ENCODE data around the gene STRN4. TPM values are rescaled to one million over a fixed set of nuclear protein-coding genes. Genes with fewer than 3 reads are reported as not detected.

STRN4 gene
- total and polyA plus RNA-seq, 4 donors: 9.5 to 29.9 (median 24.8) TPM

- H3K36me3 ChIP-seq (ENCODE audit: control insufficient read depth in 4 of 4, insufficient read depth in 3 of 4, low read depth in 1 of 4, low read length in 3 of 4): no peaks in the 10 kb centered on the region
- H3K27me3 ChIP-seq (ENCODE audit: control insufficient read depth in 4 of 4, insufficient read depth in 4 of 4, low read length in 3 of 4): peaks cover 0 to 2% (median 0%) of the 10 kb centered on the region in 4 donors
- WGBS: 3% methylated on average over 80 of the region's 80 CpGs
- no peaks in the 10 kb centered on the region for H3K9me3 ChIP-seq (ENCODE audit: control insufficient read depth in 4 of 4, low read length in 3 of 4)
- H3K27ac ChIP-seq (ENCODE audit: low read depth in 1 of 2, low read length in 2 of 2): peak overlapping the region; percentile 63 to 76
- peak overlapping the region; percentile 59 to 65 (median 64) for H3K4me3 ChIP-seq (ENCODE audit: low read depth in 1 of 3, low read length in 3 of 3)
- peak; percentile 57 for DNase-seq (ENCODE audit: low spot score)
- H3K4me1 ChIP-seq (ENCODE audit: control insufficient read depth in 4 of 4, insufficient read depth in 4 of 4, low read length in 3 of 4): peaks cover 7 to 28% (median 15%) of the 10 kb centered on the region in 4 donors
- no peak for TF ChIP-seq TAF1 (conservative IDR thresholded peaks at IDR 0.05)
- TF ChIP-seq NR2F2 (IDR thresholded peaks at IDR 0.05): no peak
- no peak for TF ChIP-seq HNF4A (conservative IDR thresholded peaks at IDR 0.05)
- TF ChIP-seq RXRA (IDR thresholded peaks at IDR 0.05): no peak
- TF ChIP-seq FOXA1 (IDR thresholded peaks at IDR 0.05): no peak
- TF ChIP-seq HNF4G (IDR thresholded peaks at IDR 0.05): no peak
- no peak for TF ChIP-seq EGR1 (IDR thresholded peaks at IDR 0.05; ENCODE audit: low read depth in 2 of 2)
- no peak for TF ChIP-seq YY1 (IDR thresholded peaks at IDR 0.05)
- TF ChIP-seq ZBTB33 (IDR thresholded peaks at IDR 0.05): no peak
- TF ChIP-seq FOXA2 (IDR thresholded peaks at IDR 0.05): no peak
- peak overlapping the region; percentile 45 to 61 for H3K9ac ChIP-seq (ENCODE audit: low read depth in 1 of 2, low read length in 2 of 2)
Measured at GRCh38 chr19:46787331-46788261, 41.3 kb upstream of the STRN4 start.

DNA sequence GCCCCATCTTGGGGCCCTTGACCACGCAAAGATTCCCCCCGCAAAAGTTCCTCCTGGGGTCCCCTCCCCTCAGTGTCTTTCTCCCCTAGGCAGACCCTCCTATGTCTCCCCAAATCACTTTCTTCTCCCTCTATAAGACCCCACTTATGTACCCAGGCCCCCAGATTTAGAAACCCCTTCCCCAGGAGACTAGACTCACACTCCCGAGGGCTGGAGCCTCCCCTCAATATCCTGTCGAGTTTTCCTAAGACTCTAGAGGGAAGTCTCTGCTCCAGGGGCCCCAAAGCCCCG, 40.7 kb upstream of the STRN4 start:
- H3K9me3 ChIP-seq (ENCODE audit: control insufficient read depth in 4 of 4, low read length in 3 of 4): no peaks in the 10 kb centered on the region
- H3K4me1 ChIP-seq (ENCODE audit: control insufficient read depth in 4 of 4, insufficient read depth in 4 of 4, low read length in 3 of 4): peaks cover 7 to 28% (median 15%) of the 10 kb centered on the region in 4 donors
- WGBS: 23% methylated on average over 5 of the region's 5 CpGs

More for the DNA sequence above, 40.7 kb upstream of the STRN4 start:
- no peaks in the 10 kb centered on the region for H3K36me3 ChIP-seq (ENCODE audit: control insufficient read depth in 4 of 4, insufficient read depth in 3 of 4, low read depth in 1 of 4, low read length in 3 of 4)
- no peak for TF ChIP-seq CTCF (IDR thresholded peaks at IDR 0.05; ENCODE audit: low read depth, low read length, missing input control)
- H3K4me3 ChIP-seq (ENCODE audit: low read depth in 1 of 3, low read length in 3 of 3): peak overlapping the region; percentile 59 to 65 (median 64)
- H3K27me3 ChIP-seq (ENCODE audit: control insufficient read depth in 4 of 4, insufficient read depth in 4 of 4, low read length in 3 of 4): peaks cover 0 to 2% (median 0%) of the 10 kb centered on the region in 4 donors
- peak overlapping the region; percentile 63 to 76 for H3K27ac ChIP-seq (ENCODE audit: low read depth in 1 of 2, low read length in 2 of 2)
- DNase-seq (ENCODE audit: low spot score): peak; percentile 42
- peak overlapping the region; percentile 45 to 62 for H3K9ac ChIP-seq (ENCODE audit: low read depth in 1 of 2, low read length in 2 of 2)

Measured in liver (tissue), 9 donors.